ENCODE results near the gene MRPL17. TPM values are rescaled to one million over a fixed set of nuclear protein-coding genes. Genes with fewer than 3 reads are reported as not detected.
A peak's percentile ranks its signal among the peaks of the same experiment; 100 is the strongest.
"Not testable (repeated sequence)": the region's sequence is repeated elsewhere in the genome, so short reads cannot be mapped to it uniquely, and the experiment has no call there.

The MRPL17 gene
- polyA plus RNA-seq (2013, experiment 1 of 2; ENCODE audit: insufficient read length), result 124 TPM
- 91.6 TPM for polyA plus RNA-seq (2013, experiment 2 of 2; ENCODE audit: insufficient read length)

DNA sequence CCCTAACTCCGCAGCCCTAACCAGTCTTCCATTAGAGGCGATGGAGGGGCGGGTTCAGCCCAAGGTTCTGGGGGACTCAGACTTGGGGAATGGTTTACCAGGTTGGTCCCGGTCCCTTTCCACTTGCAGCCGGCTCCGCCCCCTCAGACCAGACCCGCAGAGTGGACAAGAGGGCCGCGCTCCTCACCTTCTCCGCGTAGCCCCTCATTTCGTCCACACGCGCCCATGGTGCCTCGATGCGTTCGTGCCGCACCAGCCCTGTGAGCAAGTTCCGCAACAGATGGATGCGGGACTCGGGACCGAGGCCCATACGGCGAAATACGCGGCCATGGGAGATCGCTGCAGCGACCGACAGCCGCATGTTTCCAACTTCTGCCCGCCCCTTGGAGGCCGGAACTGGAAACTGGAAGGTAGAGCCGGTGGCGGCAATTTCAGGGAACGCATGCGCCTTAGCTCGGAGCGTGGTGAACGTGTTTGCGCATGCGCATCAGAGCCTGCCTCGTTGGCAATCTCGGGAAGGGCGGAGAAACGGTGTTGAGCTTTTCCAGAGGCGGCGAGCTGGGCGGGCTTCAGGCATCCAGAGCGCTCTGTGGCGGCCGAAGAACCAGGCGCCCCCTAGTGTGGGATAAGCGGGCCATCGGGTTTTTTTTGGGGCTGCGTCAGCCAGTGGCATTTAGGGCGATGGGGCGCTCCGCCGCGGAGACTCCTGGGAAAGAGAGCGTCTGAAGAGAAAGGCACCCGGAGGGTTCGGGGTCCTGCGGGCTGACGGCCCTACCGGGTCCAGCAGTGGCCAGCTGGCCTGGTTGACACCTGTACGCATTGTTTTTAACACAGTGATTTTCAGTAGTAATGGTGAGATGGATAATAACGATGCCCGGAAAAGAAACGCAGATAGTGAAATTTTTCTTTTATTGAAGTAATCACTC lies at the start of gene MRPL17:
TSS of gene MRPL17 (minus strand) at position 405 of the 926 bp plus-strand sequence. CDS start at position 361, 44 bp downstream.
- DNase-seq, result peak; percentile 98

DNA sequence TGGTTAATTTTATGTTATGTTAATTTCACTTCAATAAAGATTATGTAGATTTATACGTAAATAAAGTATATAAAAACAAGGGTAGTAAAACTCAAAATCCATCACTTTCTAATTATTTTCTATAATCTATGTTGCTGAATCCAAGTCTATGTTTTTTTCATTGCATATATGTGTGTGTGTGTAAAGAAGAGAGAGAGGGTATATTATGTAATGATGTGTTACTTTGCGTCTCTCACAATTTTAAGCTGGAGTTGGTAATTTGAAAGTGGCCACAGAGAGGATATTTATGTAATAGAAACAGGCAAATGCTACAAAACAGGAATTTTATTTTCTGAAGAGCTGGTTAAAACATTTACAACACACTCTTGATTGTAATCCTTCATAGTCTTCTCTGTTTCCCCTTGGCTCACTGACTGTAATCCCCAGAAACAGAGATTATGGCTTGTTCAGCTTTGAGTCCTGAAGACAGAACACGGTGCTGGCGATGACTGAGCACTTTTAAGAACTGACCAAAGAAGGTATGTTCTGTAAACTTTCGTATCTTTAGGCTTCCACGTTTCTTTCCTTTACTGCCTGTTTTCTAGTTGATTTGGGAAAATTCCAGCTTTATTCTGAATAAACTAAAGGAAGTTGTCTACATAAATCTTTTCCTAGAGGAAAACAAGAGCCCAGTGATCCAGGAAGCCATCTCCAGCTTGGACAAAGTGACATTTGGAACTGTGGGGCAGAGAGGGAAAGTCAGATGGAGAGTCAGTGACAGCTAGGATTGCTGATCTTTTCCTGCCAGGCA lies 45.0 kb upstream of the MRPL17 start:
- DNase-seq, result no peak

DNA sequence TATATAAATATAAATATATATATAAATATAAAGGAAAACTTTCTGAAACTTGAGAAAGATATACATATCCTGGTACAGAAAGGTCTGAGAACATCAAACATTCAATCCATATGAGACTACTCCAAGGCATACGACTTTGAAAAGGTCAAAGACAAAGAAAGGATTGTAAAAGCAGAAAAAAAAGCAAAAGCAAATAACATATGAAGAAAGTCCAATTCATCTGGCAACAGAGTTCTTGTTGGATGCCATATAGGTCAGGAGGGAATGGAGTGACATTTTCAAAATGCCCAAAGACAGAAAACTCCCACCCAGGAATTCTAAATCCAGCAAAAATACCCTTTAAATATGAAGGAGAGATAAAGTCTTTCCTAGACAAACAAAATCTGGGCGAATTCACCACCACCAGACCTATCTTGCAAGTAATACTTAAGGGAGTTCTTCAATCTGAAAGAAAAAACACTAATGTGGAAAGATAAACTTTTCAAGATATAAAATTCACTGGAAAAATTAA lies 42.3 kb upstream of the MRPL17 start:
- no peak for DNase-seq

DNA sequence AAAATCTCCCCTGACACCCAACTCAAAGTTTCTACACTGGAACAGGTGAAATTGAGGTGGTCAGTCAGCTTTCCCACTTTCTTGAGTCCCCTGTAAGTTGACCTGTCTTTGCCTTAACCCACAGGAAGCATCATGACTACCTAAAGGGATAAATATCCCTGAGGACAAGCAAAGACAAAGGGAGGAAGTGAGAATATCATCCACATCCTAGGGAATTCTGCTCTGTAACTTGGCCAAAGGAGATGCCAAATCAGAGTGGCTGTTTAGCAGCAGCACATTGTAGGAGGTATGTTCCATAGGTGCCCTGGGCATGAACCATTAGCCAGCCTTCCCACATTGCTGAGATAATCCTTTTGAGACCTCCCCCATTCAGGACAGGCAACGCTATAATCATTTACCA lies 40.9 kb upstream of the MRPL17 start:
- no peak for DNase-seq

GRCh38 chr11:6721343-6721742 lies 38.2 kb upstream of the MRPL17 start:
- no peak for DNase-seq

- no peak for DNase-seq
Observed at GRCh38 chr11:6719576-6719975, 36.4 kb upstream of the MRPL17 start.

- DNase-seq, result no peak
Observed at GRCh38 chr11:6717426-6717825, 34.3 kb upstream of the MRPL17 start.

DNA sequence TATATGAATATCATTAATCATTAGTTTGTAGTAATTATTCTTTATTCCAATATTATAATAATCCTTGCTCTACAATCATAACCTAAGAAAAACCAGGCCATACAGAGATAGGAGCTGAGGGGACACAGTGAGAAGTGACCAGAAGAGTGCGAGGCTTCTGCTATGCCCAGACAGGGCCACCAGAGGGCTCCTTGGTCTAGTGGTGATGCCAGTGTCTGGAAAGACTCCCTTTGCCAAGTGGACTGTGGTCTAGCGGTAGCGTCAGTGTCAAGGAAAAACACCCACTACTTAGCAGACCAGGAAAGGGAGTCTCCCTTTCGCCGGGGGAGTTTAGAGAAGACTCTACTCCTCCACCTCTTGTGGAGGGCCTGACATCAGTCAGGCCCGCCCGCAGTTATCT lies 28.4 kb upstream of the MRPL17 start:
- peak; percentile 7 for DNase-seq

DNA sequence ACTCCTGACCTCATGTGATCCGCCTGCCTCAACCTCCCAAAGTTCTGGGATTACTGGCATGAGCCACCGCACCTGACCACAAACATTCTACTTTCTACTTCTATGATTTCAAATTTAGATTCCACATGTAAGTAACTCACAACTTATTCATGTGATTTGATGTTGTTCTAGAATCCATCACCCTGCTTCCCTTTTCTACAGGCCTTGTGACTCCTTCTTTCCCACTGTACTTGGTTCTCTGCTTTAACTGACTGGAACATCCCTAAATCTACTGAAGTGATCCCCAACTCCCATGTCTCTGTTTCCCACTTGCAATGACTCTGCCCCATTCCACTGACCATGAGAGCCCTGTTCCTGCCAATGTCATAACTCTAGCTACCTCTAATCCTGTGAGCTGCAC lies 25.7 kb upstream of the MRPL17 start:
- DNase-seq, result no peak

- DNase-seq, result peak; percentile 52
Observed at GRCh38 chr11:6705905-6706535, 22.9 kb upstream of the MRPL17 start.

GRCh38 chr11:6703247-6704063 lies 20.3 kb upstream of the MRPL17 start:
- peak; percentile 64 for DNase-seq

DNA sequence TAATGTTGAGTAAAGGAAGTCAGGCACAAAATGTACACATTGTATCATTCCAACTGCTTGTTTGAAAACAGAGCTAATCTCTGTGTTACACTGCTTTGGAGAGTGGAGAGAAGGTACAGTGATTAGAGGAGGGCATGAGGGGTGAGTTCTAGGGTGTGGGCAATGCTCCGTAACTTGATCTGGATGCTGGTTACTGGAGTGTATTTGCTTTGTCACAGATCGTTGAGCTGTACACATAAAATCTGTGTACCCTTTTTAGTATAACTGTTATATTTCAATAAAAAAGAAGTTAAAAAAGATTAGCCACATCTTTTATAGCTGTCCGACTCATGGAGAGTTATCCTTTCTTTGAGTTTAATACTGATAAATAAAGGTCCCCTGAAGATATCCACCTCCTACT lies 18.8 kb upstream of the MRPL17 start:
- DNase-seq, result not testable (repeated sequence)

- peak; percentile 58 for DNase-seq
Observed at GRCh38 chr11:6695377-6695776, 12.2 kb upstream of the MRPL17 start.

GRCh38 chr11:6694229-6694535 lies 11.0 kb upstream of the MRPL17 start:
- no peak for DNase-seq

DNA sequence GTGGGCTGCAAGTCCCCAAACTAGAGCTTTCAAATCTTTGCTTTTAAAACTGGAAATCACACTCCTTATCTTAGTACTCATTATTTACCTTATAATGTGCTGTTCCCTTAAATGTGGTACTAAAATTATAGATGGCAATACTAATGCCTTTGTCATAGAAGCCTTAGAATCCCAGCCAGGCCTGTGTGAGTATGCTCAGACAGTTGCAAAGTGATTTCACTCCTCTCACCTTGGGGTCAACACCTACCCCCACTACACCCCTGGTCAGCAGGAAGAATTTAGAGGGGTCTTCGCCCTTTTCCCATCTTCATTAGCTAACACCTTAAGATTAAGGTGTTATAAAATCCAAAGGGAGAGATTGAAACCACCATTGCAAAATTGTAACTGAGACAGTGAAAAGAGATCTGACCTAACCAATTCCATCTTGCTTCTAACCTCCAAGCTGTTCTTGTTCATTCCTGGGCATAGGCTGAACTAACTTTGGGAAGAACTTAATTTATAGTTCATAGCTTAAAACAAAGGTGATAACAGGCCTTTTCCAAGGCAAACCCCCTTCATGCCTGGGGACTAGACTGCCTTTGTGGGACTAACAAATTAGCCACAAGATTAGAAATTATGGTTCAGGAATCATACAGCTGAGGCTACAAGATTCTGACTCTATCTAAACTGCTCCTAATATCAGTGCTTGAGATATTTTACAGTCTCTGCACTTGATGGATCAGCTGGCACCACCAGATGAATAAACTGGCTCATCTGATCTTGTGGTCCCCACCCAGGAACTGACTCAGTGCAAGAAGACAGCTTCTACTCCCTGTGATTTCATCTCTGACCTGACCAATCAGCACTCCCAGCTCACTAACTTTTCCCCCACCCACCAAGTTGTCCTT lies 10.4 kb upstream of the MRPL17 start:
- peak; percentile 91 for DNase-seq

DNA sequence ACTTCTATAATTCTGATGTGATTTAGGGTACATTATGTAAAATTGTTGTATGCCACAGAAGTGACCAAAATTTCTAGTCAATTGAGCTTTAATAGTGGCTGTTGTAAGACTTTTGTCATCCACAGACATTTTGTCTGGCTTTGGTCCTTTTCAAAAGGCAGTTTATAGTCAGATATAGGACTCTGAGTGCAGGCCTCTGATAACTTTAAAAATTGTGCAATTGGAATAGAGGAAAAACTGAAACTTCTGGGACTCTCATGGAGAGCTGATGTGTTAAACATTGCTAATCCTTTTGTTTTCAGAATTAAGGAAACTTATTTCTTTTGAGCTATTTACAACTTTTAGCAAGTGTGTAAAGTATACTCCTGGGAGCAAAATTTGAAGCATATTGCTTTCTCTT lies 9.0 kb upstream of the MRPL17 start:
- no peak for DNase-seq

- not testable (repeated sequence) for DNase-seq
Observed at GRCh38 chr11:6690431-6691132, 7.4 kb upstream of the MRPL17 start.

GRCh38 chr11:6687876-6688275 lies 4.7 kb upstream of the MRPL17 start:
- no peak for DNase-seq

DNA sequence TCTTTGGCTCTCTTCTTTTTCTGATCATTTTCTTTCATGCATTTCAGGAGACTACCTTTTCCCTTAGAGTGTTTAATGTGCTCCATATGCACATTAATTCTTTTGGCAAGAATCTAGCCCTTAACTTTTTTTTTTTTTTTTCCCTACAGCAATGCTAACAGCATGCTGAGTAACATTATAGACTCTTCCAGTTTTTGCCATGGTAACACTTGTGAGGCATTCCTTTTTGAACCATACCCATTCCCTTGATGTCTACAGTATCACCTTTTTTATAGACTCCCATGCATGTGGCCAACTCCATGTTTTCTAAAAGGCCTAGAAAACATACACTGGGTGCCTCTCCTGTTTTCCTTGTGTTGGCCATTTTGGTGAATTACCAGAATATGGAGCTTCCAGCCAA lies 2.9 kb upstream of the MRPL17 start:
- no peak for DNase-seq

DNA sequence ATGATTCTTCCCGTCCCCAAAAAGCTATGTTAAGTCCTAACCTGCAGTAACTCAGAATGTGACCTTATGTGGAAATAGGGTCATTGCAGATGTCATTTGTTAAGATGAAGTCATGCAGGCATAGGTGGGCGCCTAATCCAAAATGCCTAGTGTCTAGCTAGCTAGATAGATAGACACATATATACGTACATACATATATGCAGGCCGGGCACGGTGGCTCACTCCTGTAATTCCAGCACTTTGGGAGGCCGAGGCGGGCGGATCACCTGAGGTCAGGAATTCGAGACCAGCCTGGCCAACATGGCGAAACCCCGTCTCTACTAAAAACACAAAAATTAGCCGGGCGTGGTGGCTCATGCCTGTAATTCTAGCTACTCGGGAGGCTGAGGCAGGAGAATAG lies 928 bp upstream of the MRPL17 start:
- not testable (repeated sequence) for DNase-seq

Measured in fibroblast of skin of back (primary cell).